Stimulated activated naive CD4-positive, alpha-beta T cell treated with Interleukin-2 at 50 U/mL for 16 hours (primary cell): ENCODE results near the gene PWWP2B.

Source experiments
- DNase-seq: peaks from one replicate; lab custom pipeline; 2025; lab: John Stamatoyannopoulos, UW

Gene PWWP2B

GRCh38 chr10:132394201-132394811, 2.7 kb upstream of the PWWP2B start:
- no peak for DNase-seq

GRCh38 chr10:132394936-132395703, 1.9 kb upstream of the PWWP2B start:
- DNase-seq, result no peak

GRCh38 chr10:132395704-132396493, 1.1 kb upstream of the PWWP2B start:
- peak; percentile 21 for DNase-seq

- peak; percentile 42 for DNase-seq
These were observed 435 bp upstream of the PWWP2B start for GRCh38 chr10:132396494-132397035.

- peak; percentile 29 for DNase-seq
These were observed 918 bp downstream of the PWWP2B start for GRCh38 chr10:132397671-132398565.

GRCh38 chr10:132398566-132398991, 1.6 kb downstream of the PWWP2B start:
- no peak for DNase-seq

- no peak for DNase-seq
These were observed 2.4 kb downstream of the PWWP2B start for GRCh38 chr10:132399117-132400035.

- DNase-seq, result no peak
These were observed 3.1 kb downstream of the PWWP2B start for GRCh38 chr10:132400041-132400546.

- no peak for DNase-seq
These were observed 3.6 kb downstream of the PWWP2B start for GRCh38 chr10:132400547-132401151.

GRCh38 chr10:132401401-132402118, 4.6 kb downstream of the PWWP2B start:
- no peak for DNase-seq

GRCh38 chr10:132402781-132403241, 5.8 kb downstream of the PWWP2B start:
- DNase-seq, result no peak

- DNase-seq, result no peak
These were observed 6.6 kb downstream of the PWWP2B start for GRCh38 chr10:132403511-132404168.

- DNase-seq, result no peak
These were observed 7.3 kb downstream of the PWWP2B start for GRCh38 chr10:132404169-132404880.

GRCh38 chr10:132404911-132405462, 8.0 kb downstream of the PWWP2B start:
- no peak for DNase-seq

GRCh38 chr10:132405463-132405991, 8.5 kb downstream of the PWWP2B start:
- DNase-seq, result no peak

GRCh38 chr10:132406181-132406580, 9.2 kb downstream of the PWWP2B start:
- DNase-seq, result no peak

GRCh38 chr10:132406750-132407149, 9.8 kb downstream of the PWWP2B start:
- DNase-seq, result no peak
